ENCODE results near the gene HOXD10.

Gene HOXD10

DNA sequence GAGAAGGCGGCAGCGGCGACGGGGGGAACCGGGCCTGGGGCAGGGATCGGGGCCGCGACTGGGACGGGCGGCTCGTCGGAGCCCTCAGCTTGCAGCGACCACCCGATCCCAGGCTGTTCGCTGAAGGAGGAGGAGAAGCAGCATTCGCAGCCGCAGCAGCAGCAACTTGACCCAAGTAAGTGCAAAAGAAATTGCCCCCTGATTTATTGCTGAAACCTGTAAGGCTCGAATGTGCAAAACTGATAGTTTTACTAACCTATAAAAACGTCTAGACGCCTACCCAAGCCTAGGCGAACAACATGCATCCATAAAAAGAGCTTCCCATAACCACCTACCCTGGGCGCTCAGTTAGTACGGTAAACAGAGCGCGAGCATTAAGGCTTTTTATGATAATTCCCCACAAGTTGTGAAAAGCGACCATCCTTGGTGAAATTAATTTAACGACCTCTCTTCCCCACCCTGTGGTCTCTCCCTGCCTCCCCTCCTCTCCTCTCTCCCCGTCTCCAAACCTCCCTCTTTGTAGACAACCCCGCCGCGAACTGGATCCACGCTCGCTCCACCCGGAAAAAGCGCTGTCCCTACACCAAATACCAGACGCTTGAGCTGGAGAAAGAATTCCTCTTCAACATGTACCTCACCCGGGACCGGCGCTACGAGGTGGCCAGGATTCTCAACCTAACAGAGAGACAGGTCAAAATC lies 7.0 kb downstream of the HOXD10 start:
- DNase-seq (ENCODE audit: low read depth in 2 of 2), result no peak

DNA sequence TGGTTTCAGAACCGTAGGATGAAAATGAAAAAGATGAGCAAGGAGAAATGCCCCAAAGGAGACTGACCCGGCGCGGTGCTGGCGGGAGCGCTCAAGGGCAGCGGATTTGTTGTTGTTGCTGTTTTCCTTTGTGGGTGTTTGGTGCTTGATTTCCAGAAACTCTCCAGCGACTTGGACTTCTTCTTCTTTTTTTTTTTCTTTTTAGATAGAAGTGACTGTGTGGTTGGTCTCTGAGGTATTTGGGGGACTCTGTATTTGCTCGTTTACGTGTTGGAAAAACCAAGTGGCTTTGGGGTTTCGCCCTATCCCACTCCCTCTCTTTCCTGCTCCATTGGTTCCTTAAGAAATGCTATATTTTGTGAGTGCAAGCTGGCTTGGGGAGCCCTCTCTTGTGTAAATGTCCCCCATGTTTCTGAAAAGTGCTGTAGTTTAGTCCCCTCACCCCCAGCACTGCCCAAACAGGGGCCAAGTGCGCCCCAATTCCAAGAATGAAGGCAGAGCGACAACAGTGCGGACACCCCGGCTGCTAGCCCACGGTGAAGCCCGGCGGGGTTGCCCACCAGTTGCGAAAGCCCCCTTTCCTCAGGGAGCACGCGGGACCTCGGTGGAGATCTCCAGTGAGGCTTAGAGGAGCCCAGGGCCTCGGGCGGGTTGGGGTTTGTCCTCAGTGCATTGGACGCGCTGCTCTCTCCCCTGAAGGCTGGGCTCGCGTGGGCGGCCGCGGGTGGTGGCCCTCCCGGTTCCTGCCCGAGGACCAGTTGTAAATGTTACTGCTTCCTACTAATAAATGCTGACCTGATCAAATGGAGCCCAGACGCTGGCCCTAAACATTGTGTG lies 7.8 kb downstream of the HOXD10 start:
- DNase-seq (ENCODE audit: low read depth in 2 of 2), result no peak

DNA sequence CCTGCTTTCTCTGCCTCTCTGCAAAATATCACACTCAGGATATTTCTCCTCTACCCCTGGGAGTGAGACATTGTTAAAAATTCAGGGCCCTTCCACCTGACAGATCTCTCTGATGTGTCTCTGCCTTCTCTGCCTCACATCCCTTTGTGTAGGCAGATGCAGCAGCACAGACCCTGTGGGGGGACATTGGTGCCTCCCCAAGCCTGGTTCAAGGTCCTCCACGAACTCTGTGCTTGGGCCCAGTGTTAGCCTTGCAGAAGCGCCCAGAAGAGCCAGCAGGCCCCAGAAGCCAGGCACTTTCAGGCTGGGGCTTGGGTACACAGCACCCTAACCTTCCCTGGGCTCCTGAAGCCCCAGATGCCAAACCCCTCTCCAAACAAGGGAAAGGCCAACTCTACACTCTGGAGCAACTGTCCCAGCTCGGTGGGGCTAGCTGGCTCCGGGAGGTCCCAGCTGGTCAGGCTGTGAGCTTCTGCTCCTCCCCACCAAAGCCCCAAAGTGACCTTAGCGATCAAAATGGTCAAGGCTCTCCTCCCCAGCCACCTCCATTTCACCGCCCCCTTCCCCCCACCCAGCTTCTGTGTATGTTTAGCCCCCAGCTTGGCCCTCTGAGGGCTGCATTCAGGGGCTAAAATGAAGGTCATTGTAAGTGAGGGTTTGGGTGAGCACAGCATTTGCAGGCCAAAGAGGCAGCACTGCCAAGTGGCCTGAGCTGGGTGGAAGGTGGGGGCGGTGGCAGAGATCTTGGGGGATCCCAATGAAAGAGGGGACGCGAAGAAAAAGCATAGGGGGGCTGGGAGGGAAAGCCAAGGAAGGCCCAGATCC lies 8.6 kb downstream of the HOXD10 start:
- no peak for DNase-seq (ENCODE audit: low read depth in 2 of 2)

DNA sequence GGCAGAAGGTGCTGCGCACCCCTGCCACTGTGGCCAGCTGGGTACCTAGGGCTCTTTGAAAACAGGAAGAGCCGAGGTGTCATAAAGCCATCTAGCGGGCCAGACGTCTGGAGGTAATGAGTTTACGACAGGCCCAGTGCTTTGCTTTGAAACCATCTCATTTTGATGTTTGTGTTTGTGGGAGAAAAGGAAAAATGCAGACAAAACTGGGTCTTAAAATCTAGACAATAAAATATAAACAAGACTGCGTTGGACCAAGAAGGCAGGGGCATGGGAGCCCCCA lies 9.1 kb downstream of the HOXD10 start:
- DNase-seq (ENCODE audit: low read depth in 2 of 2), result no peak

DNA sequence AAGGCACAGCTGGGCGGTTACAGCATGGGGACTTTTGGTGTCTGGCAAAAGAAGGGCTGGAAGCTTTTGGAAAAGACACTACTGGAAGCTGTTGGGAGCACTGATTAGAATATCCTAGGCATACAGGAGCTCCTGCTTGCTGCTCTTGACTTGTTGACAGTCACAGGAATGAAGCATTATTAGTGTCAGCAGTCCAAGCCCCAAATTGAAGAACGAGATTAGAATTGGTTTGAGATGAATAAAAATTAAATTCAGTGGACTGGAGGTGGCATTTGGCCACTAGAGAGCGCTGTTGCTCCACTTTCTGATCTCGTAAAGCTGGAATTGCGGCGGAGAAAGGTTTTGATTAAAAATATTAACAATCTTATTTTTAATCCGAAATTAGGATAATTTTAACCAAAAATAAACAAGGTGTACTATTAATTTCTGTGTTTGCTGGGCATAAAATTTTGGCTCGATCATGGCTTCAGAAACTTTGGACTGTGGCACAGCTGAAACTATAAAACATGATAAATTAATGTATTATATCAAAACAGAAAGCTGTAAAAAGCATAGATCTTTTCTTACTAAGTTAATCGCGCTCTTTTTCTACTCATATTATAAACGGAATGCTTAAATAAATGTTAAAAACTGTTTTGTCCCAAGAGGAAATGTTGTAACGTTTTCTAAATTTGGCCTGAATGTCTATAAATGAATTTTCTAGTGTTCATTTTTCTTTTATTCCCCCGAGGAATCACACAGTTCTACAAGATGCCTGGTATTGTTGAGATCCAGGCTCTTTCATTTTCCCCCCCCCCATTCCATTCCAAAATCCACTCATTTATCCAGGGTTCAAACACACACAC lies 10.6 kb downstream of the HOXD10 start:
- no peak for DNase-seq (ENCODE audit: low read depth in 2 of 2)

DNA sequence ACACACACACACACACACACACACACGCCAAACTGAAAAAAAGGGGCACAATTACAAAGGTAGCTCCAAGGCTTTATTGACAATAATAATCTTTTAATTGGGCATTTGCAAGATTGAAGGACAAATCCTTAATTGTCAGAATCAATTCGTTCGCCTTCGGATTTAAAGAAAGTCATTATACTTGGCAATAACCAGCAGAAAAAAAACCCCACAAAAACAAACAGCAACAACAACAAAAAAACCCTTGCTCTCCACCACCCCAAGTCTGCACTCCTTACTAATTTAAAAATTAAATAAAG lies 11.1 kb downstream of the HOXD10 start:
- no peak for DNase-seq (ENCODE audit: low read depth in 2 of 2)

DNA sequence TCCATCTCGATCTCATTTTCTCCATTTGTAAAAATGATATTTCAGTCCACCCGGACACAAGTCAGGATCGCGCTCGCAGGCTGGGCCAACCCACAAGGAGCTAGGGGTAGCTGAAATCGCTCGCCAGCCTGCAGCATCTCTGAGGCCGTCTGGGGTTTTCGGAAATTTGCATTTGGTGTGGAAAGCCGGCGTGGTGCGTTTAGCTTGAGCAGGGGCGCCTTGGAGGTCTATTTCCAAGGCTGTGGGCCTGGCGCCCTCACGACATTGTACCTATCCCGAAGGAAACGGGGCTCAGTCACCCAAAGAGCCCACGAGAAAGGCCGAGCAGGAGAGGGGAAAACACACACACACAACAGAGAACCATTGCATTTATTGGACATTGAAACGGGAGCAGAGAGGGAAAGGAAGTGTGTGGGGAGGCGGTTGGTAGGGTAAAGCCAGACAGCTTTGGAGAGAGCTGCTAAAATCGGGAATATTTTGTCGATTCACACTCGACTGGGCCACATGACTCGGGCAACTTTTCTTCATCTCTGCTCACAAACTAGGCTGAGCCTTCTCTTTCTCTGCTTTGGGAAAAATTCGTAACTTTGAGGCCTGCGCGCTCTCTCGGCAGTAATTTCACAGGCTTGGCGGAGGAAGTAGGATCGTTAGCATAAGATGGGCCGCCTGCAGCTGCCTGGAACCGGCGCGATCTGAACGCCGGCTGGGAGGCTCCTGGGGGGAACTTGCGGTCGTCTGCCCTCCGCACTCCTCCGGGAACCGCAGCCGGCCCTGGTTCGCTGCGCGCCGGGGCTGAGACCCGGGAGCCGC lies 11.8 kb downstream of the HOXD10 start:
- DNase-seq (ENCODE audit: low read depth in 2 of 2), result no peak

DNA sequence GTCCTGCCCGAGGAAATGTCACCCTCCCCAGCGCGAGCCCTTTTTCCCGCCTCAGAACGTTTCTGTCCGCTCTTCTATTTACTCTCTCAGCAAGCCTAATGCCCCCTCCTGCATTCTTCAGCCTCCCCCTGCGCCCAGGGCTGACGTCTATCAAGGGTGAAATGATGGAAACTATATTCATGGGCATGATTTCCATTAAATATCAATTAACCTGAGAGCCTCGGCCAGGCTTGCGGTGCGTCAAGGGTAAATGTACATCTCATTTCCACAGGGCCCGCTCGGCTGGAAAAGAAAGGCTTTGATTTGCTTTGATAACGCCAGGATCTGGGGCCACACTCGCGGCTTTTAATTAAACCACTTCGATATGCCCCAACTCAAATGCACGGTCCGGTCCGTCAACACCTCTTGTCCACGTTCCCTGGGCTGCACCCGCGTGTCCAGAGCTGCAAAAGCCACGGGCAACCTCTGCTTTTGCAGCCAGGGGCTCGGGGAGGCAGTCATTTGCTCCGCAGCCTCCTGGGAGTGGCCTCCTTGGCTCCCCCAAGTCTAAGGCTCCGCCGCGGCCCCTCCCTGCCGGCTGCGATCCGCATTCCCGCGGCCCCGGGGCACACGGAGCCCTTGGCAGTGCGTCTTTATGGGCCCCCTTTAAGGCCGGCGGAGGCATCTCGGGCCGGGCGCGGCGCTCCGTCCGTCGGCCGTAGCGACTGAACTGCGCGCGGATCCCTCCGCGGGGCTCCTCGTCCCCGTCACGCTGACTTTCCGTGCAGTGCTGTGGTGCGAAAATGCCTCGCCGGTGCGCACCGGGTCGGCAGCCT lies 12.6 kb downstream of the HOXD10 start, which contains the start of gene HOXD8:
TSS of gene HOXD8 (plus strand) at position 724 of the 815 bp plus-strand sequence. CDS start 662 bp downstream, outside the sequence.
- no peak for DNase-seq (ENCODE audit: low read depth in 2 of 2)

DNA sequence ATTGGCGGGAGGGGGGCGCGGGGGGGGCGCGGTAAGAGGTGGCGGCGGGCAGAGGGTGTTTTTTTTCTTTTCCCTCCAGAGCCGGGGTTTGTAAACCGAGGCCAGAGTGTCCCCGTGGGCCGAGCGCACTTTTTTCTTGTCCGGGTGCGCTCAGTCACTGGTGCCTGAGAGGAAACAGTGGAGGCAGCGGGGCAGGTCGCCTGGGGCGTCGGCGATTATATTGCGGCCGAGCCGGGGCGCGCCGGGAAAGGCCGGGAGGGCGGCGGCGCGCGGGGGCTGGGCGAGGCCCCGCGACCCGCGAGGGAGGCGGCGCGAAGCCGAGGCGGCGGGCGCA lies 13.2 kb downstream of the HOXD10 start:
- DNase-seq (ENCODE audit: low read depth in 2 of 2), result no peak

DNA sequence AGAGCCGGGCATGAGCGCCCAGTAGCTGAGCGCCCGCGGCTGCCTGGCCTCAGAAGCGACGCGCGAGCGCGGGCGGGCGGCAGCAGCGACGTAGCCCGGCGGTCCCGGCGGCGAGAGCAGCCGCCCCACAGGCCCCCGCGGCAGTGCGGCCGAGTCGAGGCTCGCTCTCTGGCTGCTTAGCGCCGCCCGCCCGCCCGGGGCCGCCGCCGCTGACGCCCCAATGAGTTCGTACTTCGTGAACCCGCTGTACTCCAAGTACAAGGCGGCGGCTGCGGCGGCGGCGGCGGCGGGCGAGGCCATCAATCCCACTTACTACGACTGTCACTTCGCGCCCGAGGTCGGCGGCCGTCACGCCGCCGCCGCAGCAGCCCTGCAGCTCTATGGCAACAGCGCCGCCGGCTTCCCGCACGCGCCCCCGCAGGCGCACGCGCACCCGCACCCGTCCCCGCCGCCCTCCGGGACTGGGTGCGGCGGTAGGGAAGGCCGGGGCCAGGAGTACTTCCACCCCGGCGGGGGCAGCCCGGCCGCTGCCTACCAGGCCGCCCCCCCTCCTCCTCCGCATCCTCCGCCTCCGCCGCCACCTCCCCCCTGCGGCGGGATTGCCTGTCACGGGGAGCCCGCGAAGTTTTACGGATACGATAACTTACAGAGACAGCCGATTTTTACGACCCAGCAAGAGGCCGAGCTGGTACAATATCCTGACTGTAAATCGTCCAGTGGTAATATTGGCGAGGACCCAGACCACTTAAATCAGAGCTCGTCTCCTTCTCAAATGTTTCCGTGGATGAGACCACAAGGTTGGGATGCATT lies 13.8 kb downstream of the HOXD10 start:
- DNase-seq (ENCODE audit: low read depth in 2 of 2), result no peak

DNA sequence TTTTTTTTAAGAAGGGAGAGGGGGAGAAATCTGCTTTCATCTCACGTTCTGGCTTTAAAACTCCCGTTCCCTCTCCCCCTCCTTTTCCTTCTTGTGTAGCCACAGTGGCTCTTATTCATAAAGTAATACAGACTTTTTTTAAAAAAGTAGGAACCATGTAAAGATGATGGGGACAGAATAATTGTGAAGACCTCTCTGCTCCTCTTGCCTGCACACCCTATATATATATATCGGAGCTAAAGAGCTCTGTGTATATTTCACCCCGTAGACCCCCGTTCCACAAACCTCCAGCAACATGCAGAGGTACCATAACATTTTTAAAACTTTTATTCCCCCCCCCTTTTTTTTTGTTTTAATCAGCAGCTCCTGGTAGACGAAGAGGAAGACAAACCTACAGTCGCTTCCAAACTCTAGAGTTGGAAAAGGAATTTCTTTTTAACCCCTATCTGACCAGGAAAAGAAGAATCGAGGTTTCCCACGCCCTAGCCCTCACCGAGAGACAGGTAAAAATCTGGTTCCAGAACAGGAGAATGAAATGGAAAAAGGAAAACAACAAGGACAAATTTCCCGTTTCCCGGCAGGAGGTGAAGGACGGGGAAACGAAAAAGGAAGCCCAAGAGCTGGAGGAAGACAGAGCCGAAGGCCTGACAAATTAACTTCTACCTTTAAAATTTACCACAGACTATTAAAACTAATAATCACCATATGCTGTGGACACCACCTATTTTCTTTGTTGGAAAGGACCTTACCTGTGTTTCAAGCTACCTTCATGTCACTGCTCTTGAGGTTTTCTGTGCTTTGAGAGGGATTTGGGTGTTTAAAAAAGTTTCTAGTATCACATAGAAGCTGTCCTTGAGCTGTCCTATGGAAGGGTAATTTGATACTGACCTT lies 14.6 kb downstream of the HOXD10 start:
- no peak for DNase-seq (ENCODE audit: low read depth in 2 of 2)

DNA sequence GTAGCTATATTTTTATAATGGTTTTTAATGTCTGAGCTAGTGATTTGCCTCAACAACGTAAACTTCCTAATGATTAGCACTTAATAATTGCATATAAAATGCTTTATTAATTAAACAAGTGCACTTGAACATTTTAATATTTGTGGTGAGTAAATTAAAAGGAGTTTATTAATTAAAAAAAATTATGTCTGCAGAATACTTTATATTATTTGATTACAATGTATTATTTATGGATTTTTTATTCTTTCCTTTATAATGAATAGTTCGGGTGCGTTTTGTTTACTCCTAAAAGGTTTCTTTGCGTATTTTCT lies 15.2 kb downstream of the HOXD10 start:
- DNase-seq (ENCODE audit: low read depth in 2 of 2), result no peak

DNA sequence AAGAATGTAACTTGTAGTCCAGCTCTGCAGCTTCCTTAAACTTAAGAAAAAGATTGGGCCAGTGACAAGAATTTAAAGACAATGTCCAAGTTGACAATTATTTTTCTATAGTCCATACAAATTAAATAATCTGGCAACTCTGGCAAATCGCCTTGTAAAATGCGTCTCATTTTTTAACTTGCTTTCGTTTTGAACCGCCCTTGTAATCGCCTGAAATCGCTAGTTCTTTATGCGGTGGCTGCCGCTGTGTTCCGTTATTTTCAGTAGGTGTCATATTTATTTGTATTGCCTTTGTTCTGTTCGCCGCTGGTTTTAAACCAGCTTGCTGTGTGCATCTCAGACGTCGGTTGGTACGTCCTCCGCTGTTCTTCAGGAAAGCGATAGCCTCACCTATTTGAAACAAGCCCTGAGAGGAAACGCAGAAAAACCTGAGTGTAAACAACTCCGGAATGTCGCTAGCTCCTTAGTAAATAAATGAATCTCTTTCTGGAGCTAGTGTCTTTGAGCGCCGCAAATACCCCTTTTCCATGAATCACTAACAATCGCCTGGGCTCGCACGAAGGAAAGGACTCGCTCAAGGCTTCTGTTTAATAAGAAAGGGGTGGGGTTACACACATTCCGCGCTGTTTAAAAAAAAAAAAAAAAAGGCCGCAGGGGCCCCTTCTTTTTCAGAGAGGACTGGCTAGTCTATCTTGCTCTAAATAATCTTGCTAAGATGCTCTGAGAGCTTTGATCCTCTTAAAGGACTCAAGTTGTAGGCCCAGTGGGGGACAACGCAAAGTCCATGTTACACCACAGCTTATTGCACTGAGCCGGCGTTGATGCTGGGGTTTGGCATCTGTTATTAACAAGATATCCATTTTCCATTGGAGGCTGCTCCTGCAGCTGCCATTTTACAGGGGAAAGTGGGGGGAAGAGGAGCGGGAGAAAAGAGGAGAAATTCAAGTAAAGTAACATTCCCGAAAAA lies 15.9 kb downstream of the HOXD10 start:
- DNase-seq (ENCODE audit: low read depth in 2 of 2), result no peak

DNA sequence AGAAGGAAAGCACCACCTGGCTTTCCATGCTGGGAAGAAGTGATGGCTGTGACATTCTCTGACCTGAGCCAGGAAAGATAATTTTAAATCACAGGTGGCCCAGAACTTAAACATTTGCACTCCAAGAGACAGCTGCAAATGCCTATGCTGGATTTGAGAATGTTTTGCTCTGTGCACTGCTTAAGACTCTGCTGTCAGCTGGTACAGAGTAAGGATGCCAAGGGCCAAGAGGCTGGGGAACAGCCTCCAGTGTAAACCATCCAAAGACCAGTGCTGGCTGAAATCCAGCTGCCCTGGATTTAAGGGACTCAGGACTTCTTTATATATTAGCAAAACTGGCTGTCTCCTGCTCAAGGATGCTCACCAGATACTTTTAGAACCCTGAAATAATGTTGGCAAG lies 16.8 kb downstream of the HOXD10 start:
- DNase-seq (ENCODE audit: low read depth in 2 of 2), result no peak

DNA sequence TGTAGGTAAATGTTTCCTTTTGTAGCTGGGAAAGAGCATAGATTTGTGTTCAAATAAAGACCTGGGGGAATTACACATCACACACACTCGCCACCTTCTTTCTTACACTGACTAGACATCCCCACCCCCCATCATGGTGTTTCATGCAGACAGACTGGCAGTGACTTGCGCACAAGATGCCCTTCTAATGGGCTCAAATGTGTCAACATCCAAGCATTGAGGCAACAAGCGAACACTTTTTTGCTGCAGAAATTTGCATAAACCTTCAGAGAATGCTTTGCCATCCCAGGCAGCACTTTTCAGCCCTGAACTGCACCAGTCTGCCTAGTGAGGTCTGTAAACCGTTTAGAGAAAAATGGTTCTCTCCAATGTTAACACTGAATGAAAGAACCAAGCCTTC lies 17.5 kb downstream of the HOXD10 start:
- DNase-seq (ENCODE audit: low read depth in 2 of 2), result no peak

DNA sequence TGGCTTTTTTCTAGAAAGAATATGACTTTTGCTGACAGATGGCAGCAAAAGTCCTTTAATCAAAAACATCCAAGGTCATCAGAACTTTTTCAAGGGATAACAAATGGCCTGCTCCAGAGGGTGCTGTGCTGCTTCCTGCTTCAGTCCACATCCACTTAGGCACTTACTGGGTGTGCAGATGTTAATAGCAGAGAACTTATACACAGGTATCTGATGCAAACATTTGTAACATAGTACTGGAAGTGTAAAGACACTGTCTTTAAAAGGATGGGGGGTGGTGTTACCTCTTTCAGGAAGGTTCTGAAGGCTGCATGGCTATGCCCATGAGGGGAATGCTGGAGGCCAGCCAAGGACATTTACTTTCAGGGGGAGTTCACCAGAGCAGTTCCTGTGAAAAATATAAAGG lies 18.5 kb downstream of the HOXD10 start:
- DNase-seq (ENCODE audit: low read depth in 2 of 2), result no peak
